ENCODE data around the gene SRSF8.
"Not testable (repeated sequence)": the region's sequence is repeated elsewhere in the genome, so short reads cannot be mapped to it uniquely, and the experiment has no call there.

SRSF8 gene

DNA sequence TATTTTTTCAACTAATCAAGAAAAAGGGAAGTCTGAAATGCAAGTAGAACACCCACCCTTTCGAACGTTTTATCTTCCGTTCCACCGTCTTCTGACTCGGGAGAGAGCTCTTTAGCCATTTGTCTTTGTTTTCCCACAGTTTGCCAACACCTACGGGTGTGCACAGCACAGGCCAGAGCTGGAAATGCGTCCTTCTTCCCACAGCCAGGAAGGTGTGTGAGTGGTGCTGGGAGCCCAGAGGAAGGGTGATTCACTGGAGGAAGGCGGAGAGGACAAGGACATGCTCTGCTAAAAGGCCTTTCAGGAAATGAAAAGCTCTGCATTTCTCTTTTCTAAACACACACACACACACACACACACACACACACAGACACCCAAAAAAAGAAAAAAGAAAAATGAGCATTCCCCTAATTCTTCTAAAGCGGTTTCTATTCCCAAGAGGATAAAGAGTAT, 41.5 kb downstream of the SRSF8 start:
- 38% methylated on average over 4 of the region's 9 CpGs for WGBS (ENCODE audit: insufficient coverage)
- Histone ChIP-seq H3K27ac (ENCODE audit: insufficient read depth in 1 of 2, low read depth in 1 of 2, low read length in 2 of 2, poor library complexity in 1 of 2, severe bottlenecking in 2 of 2) (peak overlapping the region in 1 of 2 experiments; percentile 67), H3K27me3 (replicated peaks in 2 of 5; ENCODE audit: control insufficient read depth in 4 of 5, insufficient read depth in 5 of 5, low read length in 4 of 5) (no peaks in the 10 kb centered on the region), H3K4me3 (ENCODE audit: control insufficient read depth in 1 of 7, extremely low read depth in 1 of 7, insufficient read depth in 4 of 7, low read depth in 2 of 7, low read length in 6 of 7) (peak overlapping the region in 4 of 7 experiments; percentile 20 to 68 (median 40)), H3K9me3 (ENCODE audit: control extremely low read depth in 1 of 5, control insufficient read depth in 4 of 5, insufficient read depth in 2 of 5, low read depth in 1 of 5, low read length in 4 of 5) (no peaks in the 10 kb centered on the region), H3K4me1 (ENCODE audit: control extremely low read depth in 1 of 4, control insufficient read depth in 4 of 4, insufficient read depth in 4 of 4, low read length in 3 of 4) (peaks cover 6 to 21% (median 14%) of the 10 kb centered on the region in 4 experiments), H3K36me3 (ENCODE audit: control insufficient read depth in 4 of 4, insufficient read depth in 4 of 4, low read length in 3 of 4) (peaks cover 0 to 2% (median 0%) of the 10 kb centered on the region in 4 experiments)
- DNase-seq: peak in 2 of 3 donors; percentile 41 to 46
- POLR2A ChIA-PET: interaction anchor here (0.6 to 1.2 kb wide), 2 partner anchors 37 to 39 kb away, joined by 3 read pairs; no protein-coding TSS in a partner anchor
- CTCF ChIA-PET: interaction anchor here (0.9 to 8.9 kb wide), 8 partner anchors 16 to 43 kb away, joined by 3 to 64 read pairs (median 4); partner anchors contain the start of genes ENDOD1 and SRSF8

DNA sequence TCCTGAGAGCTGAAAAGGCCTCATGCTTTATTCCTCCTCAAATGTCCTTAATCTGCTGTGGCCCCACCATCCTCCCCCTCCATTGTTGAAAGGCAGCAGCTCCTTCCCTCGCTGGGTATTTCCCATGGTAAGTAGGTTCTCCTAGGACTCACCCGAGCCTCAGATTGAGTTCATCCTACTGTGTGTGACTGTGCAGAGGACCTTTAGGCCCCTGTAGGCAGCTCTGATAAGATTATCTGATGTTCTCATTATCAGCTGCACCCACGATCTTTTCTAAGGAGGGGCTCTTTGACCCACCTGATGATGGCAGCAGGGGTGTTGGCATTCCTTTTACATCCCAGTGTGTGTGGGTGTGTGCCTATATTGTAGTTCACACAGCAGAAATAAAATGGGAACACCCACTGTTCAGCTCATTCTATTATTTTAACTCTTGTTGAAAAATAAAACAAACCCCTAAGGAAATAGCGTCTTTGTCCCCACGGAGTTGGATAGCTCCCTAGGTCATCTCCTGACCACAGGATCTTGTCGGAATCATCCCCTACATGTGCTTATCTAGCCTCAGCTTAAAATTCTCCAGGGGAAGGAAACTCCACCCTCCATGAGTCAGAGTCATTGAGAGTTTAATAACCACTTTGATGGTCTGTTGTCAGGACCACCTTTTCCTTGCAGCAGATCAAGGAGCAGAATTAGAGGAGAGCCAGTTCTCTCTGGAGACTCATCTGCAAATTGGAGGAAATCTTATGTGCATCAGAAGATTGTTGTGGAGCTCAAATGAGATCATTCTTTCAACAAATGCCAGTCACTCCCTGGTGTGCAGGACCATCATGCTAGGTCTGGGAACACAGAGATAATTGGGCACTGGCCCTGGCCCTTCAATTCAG, 42.2 kb downstream of the SRSF8 start:
- WGBS (ENCODE audit: insufficient coverage): 63% methylated on average over 6 of the region's 6 CpGs
- CTCF ChIA-PET: interaction anchor here (0.9 to 8.9 kb wide), 8 partner anchors 16 to 42 kb away, joined by 3 to 64 read pairs (median 4); partner anchors contain the start of genes ENDOD1 and SRSF8
- H3K27ac ChIP-seq (ENCODE audit: insufficient read depth in 1 of 2, low read depth in 1 of 2, low read length in 2 of 2, poor library complexity in 1 of 2, severe bottlenecking in 2 of 2): no peak overlapping the region

DNA sequence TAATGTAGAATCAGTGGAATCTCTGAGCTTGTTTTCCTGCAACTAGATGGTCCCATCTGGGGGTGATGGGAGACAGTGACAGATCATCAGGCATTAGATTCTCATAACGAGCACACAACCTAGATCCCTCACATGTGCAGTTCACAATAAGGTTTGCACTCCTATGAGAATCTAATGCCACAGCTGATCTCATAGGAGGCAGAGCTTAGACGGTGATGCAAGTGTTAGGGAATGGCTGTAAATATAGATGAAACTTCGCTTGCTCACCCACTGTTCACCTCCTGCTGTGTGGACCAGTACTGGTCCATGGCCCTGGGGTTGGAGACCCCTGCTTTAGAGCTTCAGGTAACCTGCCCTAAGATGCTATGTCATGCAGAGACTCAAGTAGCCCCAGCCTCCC, 44.8 kb downstream of the SRSF8 start:
- H3K9me3 ChIP-seq (ENCODE audit: control extremely low read depth in 1 of 5, control insufficient read depth in 4 of 5, insufficient read depth in 2 of 5, low read depth in 1 of 5, low read length in 4 of 5); H3K27ac ChIP-seq (ENCODE audit: insufficient read depth in 1 of 2, low read depth in 1 of 2, low read length in 2 of 2, poor library complexity in 1 of 2, severe bottlenecking in 2 of 2); H3K36me3 ChIP-seq (ENCODE audit: control insufficient read depth in 4 of 4, insufficient read depth in 4 of 4, low read length in 3 of 4); H3K4me3 ChIP-seq (ENCODE audit: control insufficient read depth in 1 of 7, extremely low read depth in 1 of 7, insufficient read depth in 4 of 7, low read depth in 2 of 7, low read length in 6 of 7); DNase-seq; H3K27me3 ChIP-seq (replicated peaks in 2 of 5; ENCODE audit: control insufficient read depth in 4 of 5, insufficient read depth in 5 of 5, low read length in 4 of 5): not testable (repeated sequence)
- peaks cover 6 to 21% (median 14%) of the 10 kb centered on the region in 4 experiments for H3K4me1 ChIP-seq (ENCODE audit: control extremely low read depth in 1 of 4, control insufficient read depth in 4 of 4, insufficient read depth in 4 of 4, low read length in 3 of 4)
- POLR2A ChIA-PET: interaction anchor here (0.6 kb wide), 1 partner anchor 8 kb away, joined by 3 read pairs; no protein-coding TSS in a partner anchor
- CTCF ChIA-PET: interaction anchor here (1.0 to 1.6 kb wide), 2 partner anchors 42 to 43 kb away, joined by 3 to 4 read pairs; no protein-coding TSS in a partner anchor
- 91% methylated on average over 3 of the region's 3 CpGs for WGBS (ENCODE audit: insufficient coverage)

More for the DNA sequence above, 42.2 kb downstream of the SRSF8 start:
- Histone ChIP-seq H3K4me3 (ENCODE audit: control insufficient read depth in 1 of 7, extremely low read depth in 1 of 7, insufficient read depth in 4 of 7, low read depth in 2 of 7, low read length in 6 of 7) (peak overlapping the region in 1 of 7 experiments; percentile 38), H3K9me3 (ENCODE audit: control extremely low read depth in 1 of 5, control insufficient read depth in 4 of 5, insufficient read depth in 2 of 5, low read depth in 1 of 5, low read length in 4 of 5) (no peaks in the 10 kb centered on the region), H3K27me3 (replicated peaks in 2 of 5; ENCODE audit: control insufficient read depth in 4 of 5, insufficient read depth in 5 of 5, low read length in 4 of 5) (no peaks in the 10 kb centered on the region), H3K4me1 (ENCODE audit: control extremely low read depth in 1 of 4, control insufficient read depth in 4 of 4, insufficient read depth in 4 of 4, low read length in 3 of 4) (peaks cover 6 to 21% (median 14%) of the 10 kb centered on the region in 4 experiments), H3K36me3 (ENCODE audit: control insufficient read depth in 4 of 4, insufficient read depth in 4 of 4, low read length in 3 of 4) (peaks cover 0 to 2% (median 0%) of the 10 kb centered on the region in 4 experiments)
- POLR2A ChIA-PET: interaction anchor here (1.2 kb wide), 1 partner anchor 38 kb away, joined by 3 read pairs; no protein-coding TSS in a partner anchor
- peak; percentile 49 to 75 (median 64) for DNase-seq

DNA sequence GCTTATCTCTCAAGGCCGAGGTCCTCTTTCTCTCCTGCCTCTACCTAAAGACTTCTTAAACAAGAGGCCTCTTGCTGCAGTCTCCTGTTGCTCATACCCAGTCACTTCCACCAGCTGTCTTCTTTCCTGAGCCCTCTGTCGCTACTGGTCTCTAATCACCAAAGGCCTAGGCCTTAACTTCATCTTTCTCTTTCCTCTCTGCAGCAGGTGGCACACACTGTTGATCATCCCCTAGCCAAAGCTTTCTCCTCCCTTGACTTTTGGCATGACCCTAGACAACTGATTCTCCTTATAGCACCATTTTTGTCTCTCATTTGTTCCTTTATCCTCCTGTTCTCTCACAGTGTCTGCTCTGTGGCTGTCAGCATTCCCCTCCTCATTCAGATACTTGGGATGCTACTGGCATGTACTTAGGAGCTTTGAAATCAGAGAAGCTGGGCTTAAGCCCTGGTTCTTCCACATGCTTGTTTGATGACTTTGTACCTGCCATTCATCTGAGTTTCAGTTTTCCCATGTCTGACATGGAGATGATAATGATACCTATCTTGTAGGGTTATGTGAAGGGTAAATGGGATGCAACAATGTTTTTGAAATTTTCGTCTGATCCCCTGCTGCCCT, 45.3 kb downstream of the SRSF8 start:
- Histone ChIP-seq H3K36me3 (ENCODE audit: control insufficient read depth in 4 of 4, insufficient read depth in 4 of 4, low read length in 3 of 4) (no peaks in the 10 kb centered on the region), H3K9me3 (ENCODE audit: control extremely low read depth in 1 of 5, control insufficient read depth in 4 of 5, insufficient read depth in 2 of 5, low read depth in 1 of 5, low read length in 4 of 5) (peaks cover 0 to 2% (median 0%) of the 10 kb centered on the region in 5 experiments), H3K27me3 (replicated peaks in 2 of 5; ENCODE audit: control insufficient read depth in 4 of 5, insufficient read depth in 5 of 5, low read length in 4 of 5) (no peaks in the 10 kb centered on the region), H3K4me3 (ENCODE audit: control insufficient read depth in 1 of 7, extremely low read depth in 1 of 7, insufficient read depth in 4 of 7, low read depth in 2 of 7, low read length in 6 of 7) (no peak overlapping the region), H3K4me1 (ENCODE audit: control extremely low read depth in 1 of 4, control insufficient read depth in 4 of 4, insufficient read depth in 4 of 4, low read length in 3 of 4) (peaks cover 6 to 21% (median 14%) of the 10 kb centered on the region in 4 experiments), H3K27ac (ENCODE audit: insufficient read depth in 1 of 2, low read depth in 1 of 2, low read length in 2 of 2, poor library complexity in 1 of 2, severe bottlenecking in 2 of 2) (no peak overlapping the region)
- WGBS (ENCODE audit: insufficient coverage): 100% methylated on average over 2 of the region's 3 CpGs
- CTCF ChIA-PET: interaction anchor here (0.6 to 1.6 kb wide), 5 partner anchors 8 to 43 kb away, joined by 3 to 4 read pairs (median 3); no protein-coding TSS in a partner anchor
- no peak for DNase-seq
- POLR2A ChIA-PET: interaction anchor here (0.6 kb wide), 1 partner anchor 29 kb away, joined by 4 read pairs; no protein-coding TSS in a partner anchor

DNA sequence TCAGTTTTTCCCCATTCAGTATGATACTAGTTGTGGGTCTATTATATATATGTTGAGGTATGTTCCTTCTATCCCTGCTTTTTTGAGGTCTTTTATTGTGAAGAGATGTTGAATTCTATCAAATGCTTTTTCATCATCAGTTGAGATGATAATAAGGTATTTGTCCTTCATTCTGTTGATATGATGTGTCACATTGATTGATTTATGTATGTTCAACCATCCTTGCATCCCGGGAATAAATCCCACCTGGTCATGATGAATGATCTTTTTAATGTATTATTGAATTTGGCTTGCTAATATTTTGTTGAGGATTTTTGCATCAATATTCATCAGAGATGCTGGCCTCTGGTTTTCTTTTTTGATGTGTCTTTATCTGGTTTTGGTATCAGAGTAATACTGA, 48.9 kb downstream of the SRSF8 start:
- CTCF ChIA-PET: interaction anchor here (1.4 kb wide), 1 partner anchor 9 kb away, joined by 5 read pairs; no protein-coding TSS in a partner anchor

DNA sequence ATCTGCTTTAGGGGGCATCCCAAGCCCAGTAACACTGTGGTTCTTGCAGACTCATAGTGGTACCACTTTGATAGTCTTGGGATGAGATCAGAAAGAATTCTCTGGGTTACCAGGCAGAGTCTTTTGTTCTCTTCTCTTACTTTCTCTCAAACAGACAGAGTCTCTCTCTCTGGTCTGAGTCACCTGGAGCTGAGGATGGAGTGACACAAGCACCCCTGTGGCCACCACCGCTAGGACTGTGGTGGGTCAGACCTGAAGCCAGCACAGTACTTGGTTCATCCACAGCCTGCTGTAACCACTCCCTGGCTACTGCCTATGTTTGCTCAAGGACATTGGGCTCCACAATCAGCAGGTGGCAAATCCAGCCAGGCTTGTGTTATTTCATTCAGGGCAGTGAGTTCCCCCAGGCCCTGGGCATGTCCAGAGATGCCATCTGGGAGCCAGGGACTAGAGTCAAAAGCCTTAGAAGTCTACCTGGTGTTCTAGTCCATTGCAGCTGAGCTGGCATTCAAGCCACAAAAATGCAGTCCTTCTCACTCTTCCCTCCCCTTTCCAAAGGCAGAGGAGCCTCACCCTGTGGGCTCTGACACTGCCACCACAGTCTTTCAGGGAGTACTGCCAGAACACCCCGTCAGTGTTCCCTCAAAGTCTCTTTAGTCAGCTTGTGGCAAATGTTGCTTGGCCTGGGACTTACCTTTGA, 52.8 kb downstream of the SRSF8 start:
- no peak for DNase-seq
- H3K27ac ChIP-seq (ENCODE audit: insufficient read depth in 1 of 2, low read depth in 1 of 2, low read length in 2 of 2, poor library complexity in 1 of 2, severe bottlenecking in 2 of 2): no peak overlapping the region
- 100% methylated on average over 2 of the region's 2 CpGs for WGBS (ENCODE audit: insufficient coverage)
- POLR2A ChIA-PET: no interaction called here
- no peaks in the 10 kb centered on the region for H3K27me3 ChIP-seq (replicated peaks in 2 of 5; ENCODE audit: control insufficient read depth in 4 of 5, insufficient read depth in 5 of 5, low read length in 4 of 5)
- H3K4me3 ChIP-seq (ENCODE audit: control insufficient read depth in 1 of 7, extremely low read depth in 1 of 7, insufficient read depth in 4 of 7, low read depth in 2 of 7, low read length in 6 of 7): no peak overlapping the region
- H3K9me3 ChIP-seq (ENCODE audit: control extremely low read depth in 1 of 5, control insufficient read depth in 4 of 5, insufficient read depth in 2 of 5, low read depth in 1 of 5, low read length in 4 of 5): peaks cover 0 to 3% (median 0%) of the 10 kb centered on the region in 5 experiments
- CTCF ChIA-PET: interaction anchor here (1.3 kb wide), 1 partner anchor 34 kb away, joined by 3 read pairs; no protein-coding TSS in a partner anchor
- H3K4me1 ChIP-seq (ENCODE audit: control extremely low read depth in 1 of 4, control insufficient read depth in 4 of 4, insufficient read depth in 4 of 4, low read length in 3 of 4): no peaks in the 10 kb centered on the region
- H3K36me3 ChIP-seq (ENCODE audit: control insufficient read depth in 4 of 4, insufficient read depth in 4 of 4, low read length in 3 of 4): no peaks in the 10 kb centered on the region

More for the DNA sequence above, 48.9 kb downstream of the SRSF8 start:
- H3K9me3 ChIP-seq (ENCODE audit: control extremely low read depth in 1 of 5, control insufficient read depth in 4 of 5, insufficient read depth in 2 of 5, low read depth in 1 of 5, low read length in 4 of 5): peaks cover 0 to 3% (median 0%) of the 10 kb centered on the region in 5 experiments
- H3K27me3 ChIP-seq (replicated peaks in 2 of 5; ENCODE audit: control insufficient read depth in 4 of 5, insufficient read depth in 5 of 5, low read length in 4 of 5): no peaks in the 10 kb centered on the region
- POLR2A ChIA-PET: no interaction called here
- H3K4me3 ChIP-seq (ENCODE audit: control insufficient read depth in 1 of 7, extremely low read depth in 1 of 7, insufficient read depth in 4 of 7, low read depth in 2 of 7, low read length in 6 of 7): no peak overlapping the region
- DNase-seq: no peak
- H3K36me3 ChIP-seq (ENCODE audit: control insufficient read depth in 4 of 4, insufficient read depth in 4 of 4, low read length in 3 of 4): no peaks in the 10 kb centered on the region
- no peak overlapping the region for H3K27ac ChIP-seq (ENCODE audit: insufficient read depth in 1 of 2, low read depth in 1 of 2, low read length in 2 of 2, poor library complexity in 1 of 2, severe bottlenecking in 2 of 2)
- H3K4me1 ChIP-seq (ENCODE audit: control extremely low read depth in 1 of 4, control insufficient read depth in 4 of 4, insufficient read depth in 4 of 4, low read length in 3 of 4): no peaks in the 10 kb centered on the region
- no CpG with 5 or more reads among the region's 1 CpG for WGBS (ENCODE audit: insufficient coverage)
